ENCODE measurements around the gene MYO1G. TPM values are rescaled to one million over a fixed set of nuclear protein-coding genes. Genes with fewer than 3 reads are reported as not detected.

MYO1G gene
- total and polyA plus RNA-seq, 4 experiments from 2014 or later: 92.9 to 168 (median 119) TPM

DNA sequence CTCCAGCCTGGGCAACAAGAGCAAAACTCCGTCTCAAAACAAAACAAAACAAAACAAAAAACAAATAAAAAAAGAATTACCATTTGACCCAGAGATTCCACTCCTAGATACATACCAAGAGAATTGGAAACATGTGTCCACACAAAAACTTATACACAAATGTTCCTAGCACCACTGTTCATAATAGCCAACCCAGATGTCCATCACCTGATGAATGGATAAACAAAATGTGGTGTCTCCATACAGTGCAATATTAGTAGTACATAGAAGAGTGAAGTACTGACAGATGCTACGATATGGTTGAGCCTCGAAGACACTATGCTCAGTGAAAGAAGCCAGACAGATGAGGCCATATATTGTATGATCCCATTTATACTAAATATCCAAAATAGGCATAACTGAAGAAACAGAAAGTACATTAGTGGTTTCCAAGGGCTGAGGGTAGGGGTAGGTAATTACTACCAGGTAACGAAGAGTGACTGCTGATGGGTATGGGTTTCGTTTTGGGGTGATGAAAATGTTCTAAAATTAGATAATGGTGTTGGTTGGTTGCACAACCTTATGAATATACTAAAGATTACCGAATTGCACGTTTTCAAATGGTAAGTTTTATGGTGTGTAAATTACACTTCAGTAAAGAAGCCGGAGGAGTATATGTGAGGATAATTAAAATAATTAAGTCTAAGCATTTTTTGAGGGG, 20.0 kb downstream of the MYO1G start:
- H3K27me3 ChIP-seq (ENCODE audit: insufficient read depth, low read length): no peaks in the 10 kb centered on the region
- Mint-ChIP-seq H3K27me3 (no peaks in the 10 kb centered on the region), H3K9me3 (no peaks in the 10 kb centered on the region), H3K36me3 (peaks cover 7 to 17% of the 10 kb centered on the region in 2 donors), H3K4me3 (peak overlapping the region in 1 of 8 donors; percentile 4), H3K4me1 (peaks cover 13 to 21% (median 16%) of the 10 kb centered on the region in 4 donors), H3K27ac (peak overlapping the region in 6 of 7 donors; percentile 85 to 99 (median 92))
- peak overlapping the region; percentile 75 for H3K27ac ChIP-seq (ENCODE audit: low read depth, low read length)
- no peaks in the 10 kb centered on the region for H3K9me3 ChIP-seq (ENCODE audit: control insufficient read depth in 1 of 2, low read length in 2 of 2)
- H3K4me1 ChIP-seq (ENCODE audit: insufficient read depth, low read length): peaks cover 19% of the 10 kb centered on the region
- intact Hi-C loops (cut with micrococcal nuclease): no loop called here
- H3K36me3 ChIP-seq (ENCODE audit: insufficient read depth, low read length): no peaks in the 10 kb centered on the region
- no peak for DNase-seq
- POLR2A ChIA-PET (ENCODE audit: partially characterized antibody): interaction anchor here (1.3 to 3.7 kb wide), 3 partner anchors 14 to 42 kb away, joined by 3 to 23 read pairs (median 12); partner anchors contain the start of gene MYO1G
- no peak overlapping the region for H3K4me3 ChIP-seq (ENCODE audit: low read length in 2 of 2)
- CTCF ChIA-PET (ENCODE audit: partially characterized antibody): no interaction called here

DNA sequence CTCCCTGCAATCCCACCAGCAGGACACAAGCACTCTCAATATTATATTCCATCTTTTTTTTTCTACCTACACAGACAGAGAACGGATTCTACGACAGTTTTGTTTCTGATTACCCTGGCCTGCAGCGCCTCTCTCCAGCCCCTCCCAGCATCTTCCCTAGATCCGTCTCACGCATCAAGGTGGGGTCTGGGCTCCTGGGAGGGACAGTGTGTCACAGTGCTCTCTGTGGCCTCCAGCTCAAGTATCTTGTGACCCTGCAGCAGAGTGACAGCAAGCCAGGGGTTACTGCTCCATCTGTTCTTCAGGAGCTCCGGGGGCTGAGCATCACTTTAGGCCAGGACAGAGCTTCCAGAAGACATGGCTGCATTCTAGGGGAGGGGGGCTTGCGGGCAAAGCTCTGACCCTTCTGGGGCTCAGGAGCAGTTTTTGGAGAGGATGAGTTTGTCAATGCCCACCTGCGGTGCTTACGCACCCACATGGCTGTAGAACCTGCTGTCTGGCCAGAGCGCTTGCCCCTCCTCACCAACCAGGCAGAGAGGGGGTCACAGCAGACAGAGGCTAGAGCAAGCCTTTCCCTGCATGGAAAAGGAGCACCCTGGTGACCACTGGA, 22.6 kb downstream of the MYO1G start:
- Histone ChIP-seq H3K36me3 (ENCODE audit: insufficient read depth, low read length) (no peaks in the 10 kb centered on the region), H3K9me3 (ENCODE audit: control insufficient read depth in 1 of 2, low read length in 2 of 2) (no peaks in the 10 kb centered on the region), H3K4me3 (ENCODE audit: low read length in 2 of 2) (no peak overlapping the region), H3K4me1 (ENCODE audit: insufficient read depth, low read length) (peaks cover 19% of the 10 kb centered on the region), H3K27me3 (ENCODE audit: insufficient read depth, low read length) (no peaks in the 10 kb centered on the region), H3K27ac (ENCODE audit: low read depth, low read length) (no peak overlapping the region)
- no peak overlapping the region for H3K4me3 Mint-ChIP-seq
- H3K4me1 Mint-ChIP-seq: peaks cover 13 to 21% (median 16%) of the 10 kb centered on the region in 4 donors
- ChIA-PET CTCF (ENCODE audit: partially characterized antibody) (interaction anchor here (2.7 kb wide), 1 partner anchor 18 kb away, joined by 8 read pairs; no protein-coding TSS in a partner anchor), POLR2A (ENCODE audit: partially characterized antibody) (interaction anchor here (1.3 kb wide), 1 partner anchor 72 kb away, joined by 3 read pairs; no protein-coding TSS in a partner anchor)
- H3K27me3 Mint-ChIP-seq: no peaks in the 10 kb centered on the region
- peaks cover 0 to 11% of the 10 kb centered on the region in 2 donors for H3K36me3 Mint-ChIP-seq
- peak overlapping the region in 2 of 7 donors; percentile 24 to 53 for H3K27ac Mint-ChIP-seq
- intact Hi-C loops (cut with micrococcal nuclease): no loop called here
- no peaks in the 10 kb centered on the region for H3K9me3 Mint-ChIP-seq
- DNase-seq: no peak

DNA sequence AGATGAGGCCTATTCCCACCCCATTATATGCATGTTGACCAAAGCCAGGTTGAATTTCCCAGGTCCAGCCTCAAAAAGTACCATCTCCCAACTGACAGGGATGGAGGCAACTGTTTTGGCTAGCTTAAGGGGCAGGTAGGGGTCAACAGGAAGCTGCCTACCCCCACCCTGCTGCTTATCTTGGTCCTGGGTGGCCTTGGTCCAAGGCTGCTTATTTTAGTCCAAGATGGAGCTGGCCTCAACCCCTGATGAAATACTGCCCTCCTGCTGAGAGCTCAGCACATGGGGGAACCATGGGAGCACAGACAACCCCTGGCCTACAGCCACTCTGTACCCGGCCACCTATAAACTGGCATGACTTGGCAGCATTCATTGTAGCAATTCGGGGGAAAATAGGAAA, 23.1 kb downstream of the MYO1G start:
- H3K36me3 ChIP-seq (ENCODE audit: insufficient read depth, low read length): no peaks in the 10 kb centered on the region
- H3K9me3 ChIP-seq (ENCODE audit: control insufficient read depth in 1 of 2, low read length in 2 of 2): no peaks in the 10 kb centered on the region
- H3K4me1 Mint-ChIP-seq: peaks cover 13 to 21% (median 16%) of the 10 kb centered on the region in 4 donors
- no peaks in the 10 kb centered on the region for H3K27me3 ChIP-seq (ENCODE audit: insufficient read depth, low read length)
- H3K27ac ChIP-seq (ENCODE audit: low read depth, low read length): no peak overlapping the region
- H3K4me3 Mint-ChIP-seq: no peak overlapping the region
- H3K4me3 ChIP-seq (ENCODE audit: low read length in 2 of 2): no peak overlapping the region
- no peaks in the 10 kb centered on the region for H3K9me3 Mint-ChIP-seq
- ChIA-PET POLR2A (ENCODE audit: partially characterized antibody) (interaction anchor here (0.5 to 1.4 kb wide), 3 partner anchors 8 to 73 kb away, joined by 3 read pairs; no protein-coding TSS in a partner anchor), CTCF (ENCODE audit: partially characterized antibody) (interaction anchor here (2.7 kb wide), 1 partner anchor 18 kb away, joined by 8 read pairs; no protein-coding TSS in a partner anchor)
- H3K27ac Mint-ChIP-seq: peak overlapping the region in 1 of 7 donors; percentile 29
- DNase-seq: no peak
- peaks cover 19% of the 10 kb centered on the region for H3K4me1 ChIP-seq (ENCODE audit: insufficient read depth, low read length)
- intact Hi-C loops (cut with micrococcal nuclease): no loop called here
- peaks cover 0 to 11% of the 10 kb centered on the region in 2 donors for H3K36me3 Mint-ChIP-seq
- no peaks in the 10 kb centered on the region for H3K27me3 Mint-ChIP-seq

DNA sequence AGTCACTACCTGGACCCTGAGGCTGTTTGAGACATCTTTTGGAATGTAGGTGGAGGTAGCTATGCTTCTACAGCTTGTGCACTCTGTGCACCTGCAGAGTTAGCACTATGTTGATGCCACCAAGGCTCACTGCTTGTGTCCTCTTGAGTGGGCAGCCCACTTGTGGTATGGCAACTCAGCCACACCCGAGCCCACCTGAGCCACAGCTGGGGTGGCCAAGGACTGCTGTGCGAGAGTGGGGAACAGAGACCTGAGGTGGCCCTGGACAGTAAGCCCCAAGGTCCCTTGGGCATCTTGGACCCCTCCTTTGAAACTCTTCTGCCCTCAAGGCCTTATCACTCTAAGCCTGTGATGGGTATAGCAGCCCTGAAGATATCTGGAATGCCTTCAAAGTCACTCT, 25.7 kb downstream of the MYO1G start:
- H3K4me1 ChIP-seq (ENCODE audit: insufficient read depth, low read length): no peaks in the 10 kb centered on the region
- H3K4me3 ChIP-seq (ENCODE audit: low read length in 2 of 2): no peak overlapping the region
- ChIA-PET CTCF (ENCODE audit: partially characterized antibody) (no interaction called here), POLR2A (ENCODE audit: partially characterized antibody) (no interaction called here)
- peaks cover 1 to 5% of the 10 kb centered on the region in 2 donors for H3K27me3 Mint-ChIP-seq
- H3K36me3 ChIP-seq (ENCODE audit: insufficient read depth, low read length): no peaks in the 10 kb centered on the region
- H3K9me3 ChIP-seq (ENCODE audit: control insufficient read depth in 1 of 2, low read length in 2 of 2): no peaks in the 10 kb centered on the region
- no peak for DNase-seq
- no peak overlapping the region for H3K27ac Mint-ChIP-seq
- no peaks in the 10 kb centered on the region for H3K9me3 Mint-ChIP-seq
- H3K27me3 ChIP-seq (ENCODE audit: insufficient read depth, low read length): no peaks in the 10 kb centered on the region
- H3K27ac ChIP-seq (ENCODE audit: low read depth, low read length): no peak overlapping the region
- no peaks in the 10 kb centered on the region for H3K36me3 Mint-ChIP-seq
- intact Hi-C loops (cut with micrococcal nuclease): no loop called here
- peaks cover 0 to 2% (median 0%) of the 10 kb centered on the region in 4 donors for H3K4me1 Mint-ChIP-seq
- H3K4me3 Mint-ChIP-seq: no peak overlapping the region

DNA sequence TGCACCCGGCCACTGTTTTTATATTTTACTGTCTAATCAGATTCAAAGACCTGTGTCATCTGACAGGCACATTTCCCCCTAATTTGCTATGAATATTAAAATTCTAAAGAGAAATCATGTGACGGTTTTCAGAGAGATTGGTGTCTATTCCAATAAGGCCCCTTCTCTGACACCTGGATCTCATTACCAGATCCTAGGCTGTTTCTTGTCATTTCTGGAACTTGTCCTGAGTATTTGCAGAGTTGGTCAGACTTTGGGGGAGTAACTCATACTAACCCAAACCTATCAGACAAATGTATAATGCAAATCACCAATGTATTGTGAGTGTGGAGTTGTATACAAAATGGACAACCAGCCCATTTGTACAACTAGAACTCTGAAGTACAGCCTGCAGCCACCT, 29.5 kb downstream of the MYO1G start:
- intact Hi-C loops (cut with micrococcal nuclease): no loop called here
- H3K27ac ChIP-seq (ENCODE audit: low read depth, low read length): no peak overlapping the region
- no peaks in the 10 kb centered on the region for H3K27me3 ChIP-seq (ENCODE audit: insufficient read depth, low read length)
- DNase-seq: no peak
- no peaks in the 10 kb centered on the region for H3K9me3 ChIP-seq (ENCODE audit: control insufficient read depth in 1 of 2, low read length in 2 of 2)
- H3K4me1 ChIP-seq (ENCODE audit: insufficient read depth, low read length): no peaks in the 10 kb centered on the region
- H3K36me3 ChIP-seq (ENCODE audit: insufficient read depth, low read length): no peaks in the 10 kb centered on the region
- Mint-ChIP-seq H3K36me3 (no peaks in the 10 kb centered on the region), H3K27ac (no peak overlapping the region), H3K9me3 (no peaks in the 10 kb centered on the region), H3K27me3 (peaks cover 1 to 5% of the 10 kb centered on the region in 2 donors), H3K4me3 (no peak overlapping the region), H3K4me1 (no peaks in the 10 kb centered on the region)
- CTCF ChIA-PET (ENCODE audit: partially characterized antibody): interaction anchor here (1.5 to 1.9 kb wide), 2 partner anchors 16 to 187 kb away, joined by 3 to 6 read pairs; no protein-coding TSS in a partner anchor
- POLR2A ChIA-PET (ENCODE audit: partially characterized antibody): no interaction called here
- H3K4me3 ChIP-seq (ENCODE audit: low read length in 2 of 2): no peak overlapping the region

DNA sequence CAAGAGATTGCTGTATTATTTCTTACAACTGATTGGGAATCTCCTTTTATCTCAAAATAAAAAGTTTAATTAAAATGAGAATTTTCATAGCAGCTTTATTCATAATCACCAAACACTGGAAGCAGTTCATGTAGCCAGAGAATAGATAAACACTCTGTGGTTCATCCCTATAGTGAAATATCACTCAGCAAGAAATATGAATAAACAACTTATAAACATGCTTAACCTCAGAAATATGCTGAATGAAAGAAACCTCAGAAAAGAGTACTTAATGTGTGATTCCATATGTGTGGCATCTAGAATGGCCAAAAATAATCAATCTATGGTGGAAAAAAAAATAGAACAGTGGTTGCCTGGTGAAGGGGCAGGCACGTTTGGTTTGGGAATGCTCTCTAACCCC, 33.3 kb downstream of the MYO1G start:
- H3K36me3 ChIP-seq (ENCODE audit: insufficient read depth, low read length): no peaks in the 10 kb centered on the region
- no peak overlapping the region for H3K27ac ChIP-seq (ENCODE audit: low read depth, low read length)
- ChIA-PET POLR2A (ENCODE audit: partially characterized antibody) (no interaction called here), CTCF (ENCODE audit: partially characterized antibody) (no interaction called here)
- no peak overlapping the region for H3K4me3 ChIP-seq (ENCODE audit: low read length in 2 of 2)
- no peaks in the 10 kb centered on the region for H3K4me1 ChIP-seq (ENCODE audit: insufficient read depth, low read length)
- Mint-ChIP-seq H3K27me3 (peaks cover 3% of the 10 kb centered on the region in 2 donors), H3K36me3 (no peaks in the 10 kb centered on the region), H3K4me1 (no peaks in the 10 kb centered on the region), H3K4me3 (no peak overlapping the region), H3K27ac (no peak overlapping the region), H3K9me3 (peaks cover 0 to 1% (median 0%) of the 10 kb centered on the region in 8 donors)
- H3K27me3 ChIP-seq (ENCODE audit: insufficient read depth, low read length): no peaks in the 10 kb centered on the region
- intact Hi-C loops (cut with micrococcal nuclease): no loop called here
- DNase-seq: no peak
- H3K9me3 ChIP-seq (ENCODE audit: control insufficient read depth in 1 of 2, low read length in 2 of 2): no peaks in the 10 kb centered on the region

DNA sequence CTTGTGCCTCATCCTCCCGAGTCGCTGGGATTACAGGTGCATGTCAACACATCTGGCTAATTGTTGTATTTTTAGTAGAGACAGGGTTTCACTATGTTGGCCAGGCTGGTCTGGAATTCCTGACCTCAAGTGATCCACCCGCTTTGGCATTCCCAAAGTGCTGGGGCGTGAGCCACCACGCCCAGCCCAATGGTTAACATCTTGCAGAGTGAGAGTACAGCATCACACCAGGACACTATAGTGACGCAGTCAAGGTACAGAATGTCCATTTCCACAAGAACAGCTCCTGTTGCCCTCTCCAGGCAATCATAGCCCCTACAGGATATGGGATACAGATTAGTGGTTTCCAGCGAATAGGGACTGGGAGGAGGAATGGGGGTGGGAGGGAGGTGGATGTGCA, 34.0 kb downstream of the MYO1G start:
- peaks cover 0 to 1% (median 0%) of the 10 kb centered on the region in 8 donors for H3K9me3 Mint-ChIP-seq
- no peak overlapping the region for H3K27ac ChIP-seq (ENCODE audit: low read depth, low read length)
- DNase-seq: no peak
- no peaks in the 10 kb centered on the region for H3K27me3 ChIP-seq (ENCODE audit: insufficient read depth, low read length)
- H3K36me3 Mint-ChIP-seq: no peaks in the 10 kb centered on the region
- H3K4me3 ChIP-seq (ENCODE audit: low read length in 2 of 2): no peak overlapping the region
- POLR2A ChIA-PET (ENCODE audit: partially characterized antibody): no interaction called here
- no peaks in the 10 kb centered on the region for H3K4me1 ChIP-seq (ENCODE audit: insufficient read depth, low read length)
- CTCF ChIA-PET (ENCODE audit: partially characterized antibody): no interaction called here
- H3K27ac Mint-ChIP-seq: no peak overlapping the region
- no peaks in the 10 kb centered on the region for H3K36me3 ChIP-seq (ENCODE audit: insufficient read depth, low read length)
- intact Hi-C loops (cut with micrococcal nuclease): no loop called here
- peaks cover 2 to 3% of the 10 kb centered on the region in 2 donors for H3K27me3 Mint-ChIP-seq
- no peak overlapping the region for H3K4me3 Mint-ChIP-seq
- H3K9me3 ChIP-seq (ENCODE audit: control insufficient read depth in 1 of 2, low read length in 2 of 2): no peaks in the 10 kb centered on the region
- no peaks in the 10 kb centered on the region for H3K4me1 Mint-ChIP-seq
